Measurements from ENCODE around the gene CFD.

DNA sequence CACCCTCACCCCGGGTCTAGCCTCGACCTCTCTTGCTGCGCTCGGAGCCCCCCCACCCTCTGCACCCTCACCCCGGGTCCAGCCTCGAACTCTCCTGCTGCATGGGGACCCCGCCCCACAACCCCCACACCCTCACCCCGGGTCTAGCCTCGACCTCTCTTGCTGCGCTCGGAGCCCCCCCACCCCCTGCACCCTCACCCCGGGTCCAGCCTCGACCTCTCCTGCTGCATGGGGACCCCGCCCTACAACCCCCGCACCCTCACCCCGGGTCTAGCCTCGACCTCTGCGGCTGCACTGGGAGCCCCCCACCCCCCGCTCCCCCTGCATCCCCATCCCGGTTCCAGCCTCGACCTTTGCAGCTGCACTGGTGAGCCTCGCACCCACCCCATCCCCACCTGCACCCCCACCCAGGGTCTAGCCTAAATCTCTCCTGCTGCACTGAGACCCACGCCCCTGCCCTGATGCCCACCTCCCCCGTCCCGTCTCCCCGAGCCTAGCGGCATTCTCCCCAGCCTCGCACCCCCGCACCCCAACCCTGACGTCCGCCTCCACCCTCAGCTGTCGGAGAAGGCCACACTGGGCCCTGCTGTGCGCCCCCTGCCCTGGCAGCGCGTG, 1.8 kb downstream of the CFD start:
- no peak for TF ChIP-seq KDM1A (IDR thresholded peaks at IDR 0.05; ENCODE audit: borderline replicate concordance)
- TF ChIP-seq, protein P1, sequence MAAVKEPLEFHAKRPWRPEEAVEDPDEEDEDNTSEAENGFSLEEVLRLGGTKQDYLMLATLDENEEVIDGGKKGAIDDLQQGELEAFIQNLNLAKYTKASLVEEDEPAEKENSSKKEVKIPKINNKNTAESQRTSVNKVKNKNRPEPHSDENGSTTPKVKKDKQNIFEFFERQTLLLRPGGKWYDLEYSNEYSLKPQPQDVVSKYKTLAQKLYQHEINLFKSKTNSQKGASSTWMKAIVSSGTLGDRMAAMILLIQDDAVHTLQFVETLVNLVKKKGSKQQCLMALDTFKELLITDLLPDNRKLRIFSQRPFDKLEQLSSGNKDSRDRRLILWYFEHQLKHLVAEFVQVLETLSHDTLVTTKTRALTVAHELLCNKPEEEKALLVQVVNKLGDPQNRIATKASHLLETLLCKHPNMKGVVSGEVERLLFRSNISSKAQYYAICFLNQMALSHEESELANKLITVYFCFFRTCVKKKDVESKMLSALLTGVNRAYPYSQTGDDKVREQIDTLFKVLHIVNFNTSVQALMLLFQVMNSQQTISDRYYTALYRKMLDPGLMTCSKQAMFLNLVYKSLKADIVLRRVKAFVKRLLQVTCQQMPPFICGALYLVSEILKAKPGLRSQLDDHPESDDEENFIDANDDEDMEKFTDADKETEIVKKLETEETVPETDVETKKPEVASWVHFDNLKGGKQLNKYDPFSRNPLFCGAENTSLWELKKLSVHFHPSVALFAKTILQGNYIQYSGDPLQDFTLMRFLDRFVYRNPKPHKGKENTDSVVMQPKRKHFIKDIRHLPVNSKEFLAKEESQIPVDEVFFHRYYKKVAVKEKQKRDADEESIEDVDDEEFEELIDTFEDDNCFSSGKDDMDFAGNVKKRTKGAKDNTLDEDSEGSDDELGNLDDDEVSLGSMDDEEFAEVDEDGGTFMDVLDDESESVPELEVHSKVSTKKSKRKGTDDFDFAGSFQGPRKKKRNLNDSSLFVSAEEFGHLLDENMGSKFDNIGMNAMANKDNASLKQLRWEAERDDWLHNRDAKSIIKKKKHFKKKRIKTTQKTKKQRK (IDR thresholded peaks at IDR 0.05; ENCODE audit: low read depth, low read length), result no peak
- TF ChIP-seq NFYB (IDR thresholded peaks at IDR 0.05; ENCODE audit: insufficient read depth, low read depth, low read length), result no peak
- TF ChIP-seq, protein P2, sequence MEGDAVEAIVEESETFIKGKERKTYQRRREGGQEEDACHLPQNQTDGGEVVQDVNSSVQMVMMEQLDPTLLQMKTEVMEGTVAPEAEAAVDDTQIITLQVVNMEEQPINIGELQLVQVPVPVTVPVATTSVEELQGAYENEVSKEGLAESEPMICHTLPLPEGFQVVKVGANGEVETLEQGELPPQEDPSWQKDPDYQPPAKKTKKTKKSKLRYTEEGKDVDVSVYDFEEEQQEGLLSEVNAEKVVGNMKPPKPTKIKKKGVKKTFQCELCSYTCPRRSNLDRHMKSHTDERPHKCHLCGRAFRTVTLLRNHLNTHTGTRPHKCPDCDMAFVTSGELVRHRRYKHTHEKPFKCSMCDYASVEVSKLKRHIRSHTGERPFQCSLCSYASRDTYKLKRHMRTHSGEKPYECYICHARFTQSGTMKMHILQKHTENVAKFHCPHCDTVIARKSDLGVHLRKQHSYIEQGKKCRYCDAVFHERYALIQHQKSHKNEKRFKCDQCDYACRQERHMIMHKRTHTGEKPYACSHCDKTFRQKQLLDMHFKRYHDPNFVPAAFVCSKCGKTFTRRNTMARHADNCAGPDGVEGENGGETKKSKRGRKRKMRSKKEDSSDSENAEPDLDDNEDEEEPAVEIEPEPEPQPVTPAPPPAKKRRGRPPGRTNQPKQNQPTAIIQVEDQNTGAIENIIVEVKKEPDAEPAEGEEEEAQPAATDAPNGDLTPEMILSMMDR (IDR thresholded peaks at IDR 0.05 in 2 of 3, conservative IDR thresholded peaks at IDR 0.05 in 1 of 3; ENCODE audit: control insufficient read depth in 2 of 3, extremely low read depth in 1 of 3, insufficient read depth in 1 of 3, low read depth in 3 of 3, low read length in 3 of 3), result no peak
- no peak for TF ChIP-seq CHD4 (IDR thresholded peaks at IDR 0.05)
